Activated CD4-positive, alpha-beta T cell treated with anti-CD3 and anti-CD28 coated beads, Interleukin-2, Interleukin-6, amounts not matched to agents 100 ng/mL and 50 ng/mL, durations not matched to agents 16 hours and 8 hours (primary cell): ENCODE results near the gene ZNF222.

Experiments
- DNase-seq: peaks from one replicate; pipeline ENCODE4 v3.0.0-alpha.2; 2020

Gene ZNF222

DNA sequence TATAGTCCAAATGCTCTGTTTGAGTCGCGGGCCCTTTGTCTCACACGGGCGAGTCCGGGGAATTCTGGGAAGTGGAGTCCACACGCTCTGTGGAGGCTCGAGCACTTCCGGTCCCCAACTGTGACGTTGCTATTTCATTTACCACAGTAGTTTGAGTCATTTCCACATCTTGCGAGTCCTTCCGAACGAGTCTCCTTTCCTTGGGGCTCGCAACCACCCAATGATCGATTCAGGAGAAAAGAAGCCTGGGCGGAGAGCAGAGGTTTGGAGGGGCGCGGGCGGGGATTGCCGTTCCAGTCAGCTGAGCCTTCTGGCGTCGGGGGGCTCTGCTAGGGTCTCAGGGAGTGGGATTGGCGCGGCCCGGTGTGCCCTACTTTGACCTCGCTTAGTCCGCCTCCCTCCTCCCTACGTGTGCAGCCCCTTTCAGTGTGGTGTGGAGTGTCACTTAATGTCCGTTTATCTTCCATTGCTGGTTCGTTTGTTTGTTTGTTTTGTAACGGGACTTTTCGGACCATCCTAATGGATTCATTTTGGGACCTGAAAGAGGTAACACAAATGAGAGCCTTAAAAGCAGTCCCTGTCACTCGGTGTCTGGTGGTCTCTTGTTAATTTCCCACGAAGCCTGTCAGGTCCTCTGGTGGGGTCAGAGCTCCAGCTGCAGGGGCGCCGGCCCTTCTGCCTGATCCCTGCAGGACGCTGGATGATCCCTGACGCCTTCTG is at the start of gene ZNF222:
TSS of gene ZNF222 (plus strand) at position 163 of the 720 bp plus-strand sequence. CDS start at position 221, 58 bp downstream.
- peak; percentile 84 for DNase-seq

DNA sequence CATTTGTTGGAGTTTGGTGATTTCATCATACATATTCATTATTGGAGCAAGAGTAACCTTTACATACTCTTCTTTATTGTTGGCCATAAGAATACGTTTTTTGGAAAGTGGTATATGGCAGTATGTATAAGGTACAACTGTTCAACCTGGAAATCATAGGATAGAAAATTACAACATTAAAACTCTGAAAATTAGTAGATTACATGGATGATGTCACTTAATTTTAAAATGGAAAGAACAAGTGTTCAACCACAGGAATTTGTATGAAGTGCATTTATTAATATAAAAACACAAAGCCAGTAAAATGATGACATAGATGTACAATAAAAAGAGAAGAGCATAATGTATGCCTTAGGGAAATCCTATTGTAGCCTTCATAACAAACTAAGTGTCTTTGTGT is 48.4 kb upstream of the ZNF222 start:
- DNase-seq: no peak

DNA sequence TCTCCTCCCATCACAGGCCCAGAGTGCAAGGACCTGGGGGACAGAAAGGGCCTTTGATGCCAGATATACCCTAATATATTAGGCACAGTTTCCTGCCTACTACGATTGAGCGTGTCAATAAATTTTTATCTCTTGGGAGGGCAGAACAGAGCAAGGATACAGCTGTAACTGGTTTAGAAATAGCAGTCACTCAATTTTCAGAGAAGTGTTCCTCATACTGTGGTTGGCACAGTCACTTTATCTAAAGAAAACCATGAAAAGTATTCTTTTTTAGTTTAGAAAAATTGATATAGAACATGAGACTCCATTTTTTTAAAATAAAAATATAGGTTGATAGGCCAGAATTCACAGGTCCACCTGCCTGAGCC is 41.7 kb upstream of the ZNF222 start:
- no peak for DNase-seq

DNA sequence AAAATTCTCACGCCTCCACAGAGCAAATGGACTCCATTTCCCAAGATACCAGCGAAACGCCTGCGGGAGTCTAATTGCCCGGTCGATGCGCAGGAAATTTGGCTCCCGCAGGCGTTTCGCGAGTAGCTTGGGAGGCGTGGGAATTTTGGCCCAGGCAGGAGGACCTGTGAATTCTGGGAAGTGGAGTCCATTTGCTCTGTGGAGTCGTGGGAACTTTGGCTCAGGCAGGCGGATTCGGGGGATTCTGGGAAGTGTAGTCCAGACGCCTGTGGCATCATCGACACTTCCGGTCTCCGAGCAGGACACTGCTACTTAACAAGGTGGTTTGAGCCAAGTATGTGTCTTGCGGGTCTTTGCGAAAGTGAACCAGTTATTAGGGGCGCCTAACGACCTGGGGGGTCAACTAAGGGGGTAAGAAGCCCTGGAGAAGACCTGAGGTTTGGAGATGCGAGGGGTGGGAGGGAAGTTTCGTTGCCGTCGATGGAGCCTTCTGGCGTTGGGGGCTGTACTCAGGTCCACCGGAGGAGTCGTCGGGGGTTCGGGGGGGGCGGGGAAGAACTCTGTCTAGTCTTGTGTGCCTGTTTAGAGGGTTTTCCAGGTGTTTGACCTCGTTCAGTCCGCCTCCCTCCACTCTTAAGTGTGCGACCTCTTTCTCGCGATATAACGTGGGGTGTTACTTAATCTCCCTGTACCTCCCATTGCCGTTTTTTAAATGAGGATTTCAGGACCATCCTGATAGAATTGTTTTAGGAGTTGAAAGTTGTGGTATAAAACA is 41.1 kb upstream of the ZNF222 start, which contains the start of gene ZNF155:
TSS of gene ZNF155 (plus strand) at position 277 of the 775 bp plus-strand sequence. CDS start 4,356 bp downstream, outside the sequence.
- DNase-seq: peak; percentile 81

DNA sequence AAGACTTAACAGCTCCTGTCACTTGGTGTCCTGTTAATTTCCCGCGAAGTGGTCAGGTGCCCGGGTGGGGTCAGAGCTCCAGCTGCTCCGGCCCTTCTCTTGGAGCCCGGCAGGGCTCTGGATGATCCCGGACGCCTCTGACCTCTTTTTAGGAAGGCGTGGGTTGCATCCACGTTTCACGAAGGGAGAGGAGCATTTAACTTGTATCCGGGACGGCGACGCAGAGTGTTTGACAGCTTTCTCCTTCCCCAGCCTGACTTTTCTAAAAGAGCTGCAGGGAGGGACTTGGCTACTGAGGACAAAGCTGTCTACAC is 40.5 kb upstream of the ZNF222 start:
- DNase-seq: no peak

DNA sequence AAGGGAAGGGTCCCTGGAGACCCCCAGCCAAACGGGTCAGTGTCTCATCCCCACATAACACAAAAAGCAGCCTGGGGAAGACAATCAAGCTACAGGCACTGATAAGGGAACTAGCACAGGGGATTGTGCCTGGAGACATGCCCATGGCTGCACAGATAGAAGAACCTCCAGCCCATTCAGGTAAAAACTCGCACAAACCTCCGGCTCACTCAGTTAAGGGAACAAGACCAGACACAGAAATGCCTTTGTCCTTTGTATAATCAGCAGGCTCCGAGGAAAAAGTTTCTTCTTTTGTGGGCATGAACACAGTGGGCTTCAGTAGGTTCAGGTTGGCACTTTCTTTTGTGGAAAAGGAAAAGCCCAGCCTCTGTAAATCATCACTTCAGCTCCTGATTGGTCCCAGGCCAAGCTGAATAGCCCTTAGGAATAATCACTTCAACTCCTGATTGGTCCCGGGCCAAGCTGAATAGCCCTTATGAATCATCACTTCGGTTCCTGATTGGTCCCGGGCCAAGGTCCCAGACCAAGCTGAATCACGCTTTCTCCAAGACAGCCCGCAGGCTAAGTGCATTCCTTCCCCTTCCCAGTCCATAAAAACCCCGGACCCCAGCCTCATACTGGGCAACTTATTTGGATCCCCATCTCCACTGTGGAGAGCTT is 27.4 kb upstream of the ZNF222 start:
- no peak for DNase-seq

DNA sequence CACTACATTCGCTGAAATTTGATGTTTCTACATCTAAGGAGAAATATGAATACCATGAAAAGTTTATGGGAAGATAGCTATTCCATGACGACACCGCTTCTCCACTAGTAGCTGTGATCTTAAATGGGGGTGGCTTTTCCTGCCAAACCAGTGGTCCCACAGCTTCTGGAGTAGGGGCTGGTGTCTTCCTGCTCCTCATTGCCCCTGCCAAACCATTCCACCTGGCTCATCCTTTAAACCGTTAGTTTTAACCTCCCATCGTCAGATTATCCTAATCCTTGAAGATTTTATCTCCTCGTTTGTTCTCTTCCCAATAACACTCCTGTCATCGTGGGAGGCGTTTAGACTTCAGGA is 23.0 kb upstream of the ZNF222 start:
- no peak for DNase-seq

DNA sequence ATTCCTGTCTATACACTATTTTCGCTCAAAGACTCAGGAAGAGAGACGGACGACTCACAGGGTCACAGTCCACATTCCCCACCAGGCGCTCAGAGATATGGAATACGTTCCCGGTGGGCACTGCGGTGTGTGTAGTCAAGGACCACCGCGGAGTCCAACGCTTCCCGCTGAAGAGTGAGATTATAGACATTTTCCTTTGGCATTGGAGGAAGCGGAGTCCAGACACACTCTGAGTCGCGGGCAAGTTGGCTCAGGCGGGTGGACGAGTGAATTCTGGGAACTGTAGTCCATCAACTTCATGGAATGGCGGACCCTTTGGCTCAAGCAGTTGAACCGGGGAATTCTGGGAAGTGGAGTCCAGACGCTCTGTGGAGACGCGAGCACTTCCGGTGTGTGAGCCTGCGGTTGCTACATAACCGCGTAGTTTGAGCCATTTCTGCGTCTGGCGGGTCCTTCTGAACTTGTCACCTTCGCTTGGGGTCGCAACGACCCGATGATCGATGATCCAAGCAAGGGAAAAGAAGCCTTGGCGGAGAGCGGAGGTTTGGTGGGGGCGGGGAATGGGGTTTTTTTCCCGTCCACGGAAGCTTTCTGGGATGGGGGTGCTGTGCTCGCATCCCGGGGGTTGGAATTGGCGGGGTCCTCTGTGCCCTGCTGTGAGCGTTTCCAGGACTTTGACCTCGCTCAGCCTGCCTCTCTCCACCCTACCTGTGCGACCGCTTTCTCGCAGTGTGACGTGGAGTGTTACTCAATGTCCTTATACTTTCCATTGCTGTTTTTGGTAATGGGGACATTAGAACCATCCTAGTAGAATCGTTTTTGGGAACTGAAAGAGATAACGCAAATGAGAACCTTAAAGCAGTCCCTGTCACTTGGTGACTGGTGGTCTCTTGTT is 22.4 kb upstream of the ZNF222 start, which contains the start of gene ZNF230:
TSS of gene ZNF230 (plus strand) at position 392 of the 895 bp plus-strand sequence. CDS start 4,122 bp downstream, outside the sequence.
- peak; percentile 93 for DNase-seq

DNA sequence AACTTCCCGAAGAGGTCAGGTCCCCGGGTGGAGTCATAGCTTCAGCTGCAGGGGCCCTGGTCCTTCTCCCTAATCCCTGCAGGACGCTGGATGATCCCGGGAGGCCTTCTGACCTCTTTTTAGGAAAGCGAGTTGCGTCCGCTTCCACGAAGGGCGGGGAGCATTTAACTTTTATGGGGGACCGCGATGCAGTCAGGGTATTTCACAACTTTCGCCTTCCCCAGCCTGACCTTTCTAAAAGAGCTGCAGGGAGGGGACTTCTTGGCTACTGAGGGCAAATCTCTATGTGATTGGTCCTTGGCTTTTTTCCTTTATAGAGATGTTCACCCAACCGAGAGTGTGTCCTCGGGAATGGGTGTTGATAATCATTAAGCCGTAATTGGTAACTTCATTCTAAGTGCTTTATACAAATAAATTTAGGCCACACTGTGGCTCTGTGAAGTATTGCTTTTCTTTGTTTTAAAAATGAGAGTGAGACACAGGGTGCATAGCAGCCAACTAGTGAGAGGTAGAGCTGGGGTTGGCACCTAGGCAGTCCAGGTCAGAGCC is 21.6 kb upstream of the ZNF222 start:
- peak; percentile 2 for DNase-seq

DNA sequence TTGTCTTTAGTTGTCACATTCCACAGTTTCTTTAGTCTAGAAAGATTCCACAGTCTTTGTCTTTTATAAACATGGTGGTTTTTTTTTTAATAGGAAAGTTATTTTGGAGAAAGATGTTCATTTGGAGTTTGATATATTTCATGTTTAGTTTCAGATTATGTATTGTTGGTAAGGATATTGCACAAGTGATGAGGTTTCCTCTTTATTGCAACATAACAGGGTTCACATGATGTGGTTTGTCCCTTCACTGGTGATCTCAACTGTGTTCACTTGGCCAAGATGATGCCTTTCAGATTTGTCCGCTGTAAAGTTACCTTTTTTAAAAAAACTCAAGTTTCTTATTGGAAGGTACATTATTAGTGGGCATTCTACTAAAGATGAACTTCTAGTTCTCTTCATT is 19.2 kb upstream of the ZNF222 start:
- DNase-seq: no peak

DNA sequence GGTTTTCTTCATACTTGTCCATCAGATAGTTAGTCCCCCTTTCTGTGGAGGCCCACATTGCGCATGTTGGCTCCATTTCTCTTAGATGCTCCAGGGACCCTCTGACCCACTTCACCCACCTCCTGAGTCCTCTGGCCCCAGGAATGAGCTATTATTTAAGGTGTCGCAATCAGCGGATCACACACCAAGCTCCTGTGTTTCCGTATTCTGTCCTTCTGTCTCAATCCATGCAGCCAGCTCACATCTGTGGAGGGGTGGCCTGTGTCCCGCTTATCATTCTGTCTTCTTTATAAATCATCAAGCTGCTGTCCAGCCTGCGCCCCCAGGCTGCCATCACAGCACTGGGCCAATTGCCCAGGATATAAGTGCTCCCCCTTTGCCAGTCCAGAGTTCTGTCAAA is 17.7 kb upstream of the ZNF222 start:
- no peak for DNase-seq

DNA sequence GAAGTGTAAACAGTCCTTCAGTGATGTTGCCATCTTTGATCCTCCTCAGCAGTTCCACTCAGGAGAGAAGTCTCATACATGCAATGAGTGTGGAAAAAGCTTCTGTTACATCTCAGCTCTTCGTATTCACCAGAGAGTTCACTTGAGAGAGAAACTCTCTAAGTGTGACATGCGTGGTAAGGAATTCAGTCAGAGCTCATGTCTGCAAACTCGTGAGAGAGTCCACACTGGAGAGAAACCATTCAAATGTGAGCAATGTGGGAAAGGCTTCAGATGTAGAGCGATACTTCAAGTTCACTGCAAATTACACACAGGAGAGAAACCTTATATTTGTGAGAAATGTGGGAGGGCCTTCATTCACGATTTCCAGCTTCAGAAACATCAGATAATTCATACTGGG is 14.7 kb upstream of the ZNF222 start:
- DNase-seq: no peak

DNA sequence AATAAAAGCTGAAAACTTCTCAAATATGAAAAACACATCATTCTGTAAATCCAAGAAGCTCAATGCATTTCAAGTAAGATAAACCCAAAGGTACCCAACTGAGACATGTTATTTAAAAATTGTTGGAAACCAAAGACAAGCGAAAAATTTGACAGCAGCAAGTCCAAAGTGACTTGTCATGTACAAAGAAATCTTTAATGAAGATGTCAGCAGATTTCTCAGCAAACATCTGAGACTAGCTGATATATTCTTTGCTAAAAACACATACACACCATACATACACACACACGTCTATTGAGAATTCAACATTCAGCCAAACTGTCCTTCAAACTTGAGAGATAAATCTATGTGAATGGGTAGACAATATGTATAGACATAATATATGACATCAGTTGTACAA is 5.7 kb upstream of the ZNF222 start:
- no peak for DNase-seq

DNA sequence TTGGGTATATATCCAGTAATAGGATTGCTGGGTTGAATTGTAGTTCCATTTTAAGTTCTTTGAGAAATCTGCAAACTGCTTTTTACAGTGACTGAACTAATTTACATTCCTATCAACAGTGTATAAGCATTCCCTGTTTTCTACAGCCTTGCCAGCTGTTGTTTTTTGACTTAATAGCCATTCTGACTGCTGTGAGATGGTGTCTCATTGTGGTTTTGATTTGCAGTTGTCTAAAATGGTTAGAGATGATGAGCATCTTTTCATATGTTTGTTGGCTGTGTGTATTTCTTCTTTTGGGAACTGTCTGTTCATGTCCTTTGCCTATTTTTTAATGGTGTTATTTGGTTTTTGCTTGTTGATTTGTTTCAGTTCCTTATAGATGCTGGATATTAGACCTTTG is 4.0 kb upstream of the ZNF222 start:
- no peak for DNase-seq

DNA sequence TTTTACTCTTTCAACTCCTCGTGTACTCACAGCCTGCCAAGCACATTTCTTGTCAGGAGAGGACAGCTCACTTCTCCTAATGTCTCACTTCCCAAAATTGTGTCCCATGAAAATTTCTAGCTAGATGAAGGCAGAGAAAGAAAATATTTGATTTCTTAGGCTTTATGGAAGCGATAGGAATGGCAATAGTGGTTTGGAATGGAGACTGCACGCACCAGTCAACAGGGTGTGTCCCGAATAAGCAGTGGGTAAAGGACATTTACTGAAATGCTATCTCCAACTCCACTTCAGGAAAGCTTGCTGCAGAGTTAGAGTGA is 321 bp upstream of the ZNF222 start:
- no peak for DNase-seq

DNA sequence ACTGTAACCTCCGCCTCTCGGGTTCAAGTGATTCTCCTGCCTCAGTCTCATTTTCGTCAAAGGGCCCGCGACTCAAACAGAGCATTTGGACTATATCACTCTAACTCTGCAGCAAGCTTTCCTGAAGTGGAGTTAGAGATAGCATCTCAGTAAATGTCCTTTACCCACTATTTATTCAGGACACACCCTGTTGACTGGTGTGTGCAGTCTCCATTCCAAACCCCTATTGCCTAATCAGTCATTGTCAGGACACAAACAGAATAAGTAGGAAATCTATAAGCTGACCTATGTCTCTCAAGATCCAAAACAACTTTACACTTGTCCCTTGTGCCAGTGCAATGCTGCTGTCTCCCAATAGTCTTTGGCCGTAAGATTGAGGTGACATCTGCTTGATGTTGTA is 1.4 kb downstream of the ZNF222 start:
- DNase-seq: no peak

DNA sequence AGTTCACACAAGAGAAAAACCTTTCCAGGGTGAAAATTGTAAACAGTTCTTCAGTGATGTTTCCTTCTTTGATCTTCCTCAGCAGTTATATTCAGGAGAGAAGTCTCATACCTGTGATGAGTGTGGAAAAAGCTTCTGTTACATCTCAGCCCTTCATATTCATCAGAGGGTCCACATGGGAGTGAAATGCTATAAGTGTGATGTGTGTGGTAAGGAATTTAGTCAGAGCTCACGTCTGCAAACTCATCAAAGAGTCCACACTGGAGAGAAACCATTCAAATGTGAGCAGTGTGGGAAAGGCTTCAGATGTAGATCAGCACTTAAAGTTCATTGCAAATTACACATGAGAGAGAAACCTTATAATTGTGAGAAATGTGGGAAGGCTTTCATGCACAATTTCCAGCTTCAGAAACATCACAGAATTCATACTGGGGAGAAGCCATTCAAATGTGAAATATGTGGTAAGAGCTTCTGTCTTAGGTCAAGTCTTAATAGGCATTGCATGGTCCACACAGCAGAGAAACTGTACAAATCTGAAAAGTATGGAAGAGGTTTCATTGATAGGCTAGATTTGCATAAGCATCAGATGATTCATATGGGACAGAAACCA is 6.9 kb downstream of the ZNF222 start:
- no peak for DNase-seq

DNA sequence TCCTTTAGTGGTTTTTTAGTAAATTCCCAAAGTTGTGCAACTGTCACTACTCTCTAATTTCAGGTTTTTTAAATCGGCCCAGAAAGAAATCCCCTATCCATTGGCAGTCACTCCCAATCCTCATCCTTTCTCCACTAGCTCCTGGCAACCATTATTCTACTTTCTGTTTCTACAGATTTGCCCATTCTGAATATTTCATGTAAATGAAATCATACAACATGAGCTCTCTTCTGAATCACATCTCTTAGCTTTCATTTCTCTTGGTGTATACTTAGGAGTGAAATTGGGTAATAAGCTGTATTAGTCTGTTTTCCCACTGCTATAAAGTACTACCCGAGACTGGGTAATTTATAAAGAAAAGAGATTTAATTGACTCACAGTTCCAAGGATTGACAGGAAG is 17.0 kb downstream of the ZNF222 start:
- no peak for DNase-seq

DNA sequence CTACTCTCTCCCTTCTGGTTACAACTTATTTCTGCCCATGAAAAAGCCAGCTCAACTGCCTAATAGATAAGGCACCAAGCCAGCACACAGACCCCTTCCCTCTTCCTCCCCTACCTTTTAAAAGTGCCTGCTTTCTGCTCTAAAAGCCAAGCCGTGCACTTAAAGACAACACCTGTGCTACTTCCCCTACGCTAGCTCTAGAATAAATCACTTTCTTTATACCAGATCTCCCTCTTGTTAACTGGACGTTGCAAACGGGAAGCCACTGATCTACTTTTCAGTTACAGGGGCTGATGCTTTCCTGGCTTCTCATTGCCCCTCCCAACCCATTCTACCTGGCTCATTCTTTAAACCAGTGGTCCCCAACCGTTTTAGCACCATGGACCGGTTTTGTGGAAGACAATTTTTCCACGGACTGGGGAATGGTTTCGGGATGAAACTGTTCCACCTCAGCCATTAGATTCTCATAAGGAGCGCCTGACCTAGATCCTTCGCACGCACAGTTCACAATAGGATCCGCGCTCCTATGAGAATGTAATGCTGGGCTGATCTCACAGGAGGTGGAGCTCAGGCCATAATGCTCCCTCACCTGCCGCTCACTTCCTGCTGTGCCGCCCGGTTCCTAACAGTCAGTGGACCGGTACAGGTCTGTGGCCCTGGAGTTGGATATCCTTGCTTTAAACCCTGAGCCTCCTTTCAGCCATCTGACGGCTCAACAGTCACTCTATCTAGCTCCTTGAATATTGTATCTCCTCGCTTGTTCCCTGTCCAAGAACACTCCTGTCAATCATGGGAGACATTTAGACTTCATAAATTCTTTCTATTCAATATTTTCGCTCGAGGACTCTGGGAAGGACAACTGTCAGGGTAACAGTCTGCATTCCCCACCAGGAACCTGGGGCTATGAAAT is 25.8 kb downstream of the ZNF222 start:
- DNase-seq: no peak

DNA sequence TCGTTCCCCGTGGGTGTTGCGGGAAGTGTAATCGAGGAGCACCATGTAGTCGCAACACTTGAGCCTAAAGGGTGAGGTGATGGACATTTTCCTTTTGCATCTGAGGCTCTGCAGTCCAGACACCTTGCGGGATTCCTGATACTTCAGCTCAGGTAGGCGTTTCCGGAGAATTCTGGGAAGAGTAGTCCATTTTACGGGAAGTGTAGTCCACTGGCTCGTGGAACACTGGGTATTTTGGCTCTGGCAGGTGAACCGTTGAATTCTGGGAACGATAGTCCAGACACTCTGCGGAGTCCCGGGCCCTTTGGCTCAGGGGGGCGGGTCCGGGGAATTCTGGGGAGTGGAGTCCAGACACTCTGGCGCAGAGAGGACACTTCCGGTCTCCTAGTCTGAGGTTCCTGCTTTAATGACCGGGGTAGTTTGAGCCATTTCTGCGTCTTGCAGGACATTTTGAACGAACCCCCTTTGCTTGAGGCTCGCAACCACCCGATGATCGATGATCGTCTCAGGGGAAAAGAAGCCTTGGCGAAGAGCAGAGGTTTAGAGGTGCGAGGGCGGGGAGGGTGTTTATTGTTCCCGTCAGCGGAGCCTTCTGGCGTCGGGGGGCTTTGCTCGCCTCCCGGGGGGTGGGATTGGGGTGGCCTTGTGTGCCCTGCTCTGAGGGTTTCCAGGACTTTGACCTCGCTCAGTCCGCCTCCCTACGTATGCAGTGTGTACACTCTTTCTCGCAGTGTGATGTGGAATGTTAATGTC is 26.6 kb downstream of the ZNF222 start, which contains the start of gene ZNF223:
TSS of gene ZNF223 (plus strand) at position 387 of the 753 bp plus-strand sequence. CDS start 3,141 bp downstream, outside the sequence.
- peak; percentile 12 for DNase-seq
